ENCODE measurements around the gene PPP1R15A. TPM values are rescaled to one million over a fixed set of nuclear protein-coding genes. Genes with fewer than 3 reads are reported as not detected.
A peak's percentile ranks its signal among the peaks of the same experiment; 100 is the strongest.
"Not testable (repeated sequence)": the region's sequence is repeated elsewhere in the genome, so short reads cannot be mapped to it uniquely, and the experiment has no call there.

The PPP1R15A gene
- total RNA-seq, 1 donor = 156 TPM

- DNase-seq (ENCODE audit: low read depth in 2 of 3, low spot score in 2 of 3) = no peak
These were observed 6.9 kb downstream of the PPP1R15A start for GRCh38 chr19:48879025-48879637.

- not testable (repeated sequence) for DNase-seq (ENCODE audit: low read depth in 2 of 3, low spot score in 2 of 3)
These were observed 7.5 kb downstream of the PPP1R15A start for GRCh38 chr19:48879696-48880095.

- DNase-seq (ENCODE audit: low read depth in 2 of 3, low spot score in 2 of 3) = peak in 1 of 3 donors; percentile 49
These were observed 9.8 kb downstream of the PPP1R15A start for GRCh38 chr19:48881741-48882657.

GRCh38 chr19:48883726-48884125 lies 11.5 kb downstream of the PPP1R15A start:
- DNase-seq (ENCODE audit: low read depth in 2 of 3, low spot score in 2 of 3) = no peak

GRCh38 chr19:48887861-48888612 lies 15.8 kb downstream of the PPP1R15A start:
- no peak for DNase-seq (ENCODE audit: low read depth in 2 of 3, low spot score in 2 of 3)

- not testable (repeated sequence) for DNase-seq (ENCODE audit: low read depth in 2 of 3, low spot score in 2 of 3)
These were observed 17.3 kb downstream of the PPP1R15A start for GRCh38 chr19:48889496-48889895.

- DNase-seq (ENCODE audit: low read depth in 2 of 3, low spot score in 2 of 3) = no peak
These were observed 18.3 kb downstream of the PPP1R15A start for GRCh38 chr19:48890551-48890950.

GRCh38 chr19:48895226-48895625 lies 23.0 kb downstream of the PPP1R15A start:
- no peak for DNase-seq (ENCODE audit: low read depth in 2 of 3, low spot score in 2 of 3)

GRCh38 chr19:48896191-48896720 lies 24.0 kb downstream of the PPP1R15A start:
- peak in 2 of 3 donors; percentile 74 to 88 for DNase-seq (ENCODE audit: low read depth in 2 of 3, low spot score in 2 of 3)

GRCh38 chr19:48897181-48897580 lies 25.0 kb downstream of the PPP1R15A start:
- DNase-seq (ENCODE audit: low read depth in 2 of 3, low spot score in 2 of 3) = no peak

- DNase-seq (ENCODE audit: low read depth in 2 of 3, low spot score in 2 of 3) = not testable (repeated sequence)
These were observed 27.1 kb downstream of the PPP1R15A start for GRCh38 chr19:48899386-48899749.

- peak; percentile 91 to 99 (median 99) for DNase-seq (ENCODE audit: low read depth in 2 of 3, low spot score in 2 of 3)
These were observed 27.7 kb downstream of the PPP1R15A start, which contains the start of gene NUCB1 for GRCh38 chr19:48899781-48900476. NUCB1 (plus strand) TSS chr19:48900312; CDS start chr19:48900797, 485 bp downstream.

- peak in 1 of 3 donors; percentile 48 for DNase-seq (ENCODE audit: low read depth in 2 of 3, low spot score in 2 of 3)
These were observed 28.5 kb downstream of the PPP1R15A start for GRCh38 chr19:48900477-48901406.

GRCh38 chr19:48902291-48902690 lies 30.1 kb downstream of the PPP1R15A start:
- not testable (repeated sequence) for DNase-seq (ENCODE audit: low read depth in 2 of 3, low spot score in 2 of 3)

- not testable (repeated sequence) for DNase-seq (ENCODE audit: low read depth in 2 of 3, low spot score in 2 of 3)
These were observed 31.6 kb downstream of the PPP1R15A start for GRCh38 chr19:48903788-48904187.

- no peak for DNase-seq (ENCODE audit: low read depth in 2 of 3, low spot score in 2 of 3)
These were observed 33.4 kb downstream of the PPP1R15A start for GRCh38 chr19:48905664-48906063.

- DNase-seq (ENCODE audit: low read depth in 2 of 3, low spot score in 2 of 3) = no peak
These were observed 34.1 kb downstream of the PPP1R15A start for GRCh38 chr19:48906324-48906723.

GRCh38 chr19:48907671-48908070 lies 35.5 kb downstream of the PPP1R15A start:
- DNase-seq (ENCODE audit: low read depth in 2 of 3, low spot score in 2 of 3) = no peak
